ENCODE measurements around the gene EIF4G3.
A peak's percentile ranks its signal among the peaks of the same experiment; 100 is the strongest.
"Not testable (repeated sequence)": the region's sequence is repeated elsewhere in the genome, so short reads cannot be mapped to it uniquely, and the experiment has no call there.

The EIF4G3 gene

GRCh38 chr1:21184276-21184675 lies 7.6 kb upstream of the EIF4G3 start:
- DNase-seq (ENCODE audit: low read depth): no peak

GRCh38 chr1:21182181-21182731 lies 5.6 kb upstream of the EIF4G3 start:
- no peak for DNase-seq (ENCODE audit: low read depth)

GRCh38 chr1:21178271-21178670 lies 1.6 kb upstream of the EIF4G3 start:
- DNase-seq (ENCODE audit: low read depth): not testable (repeated sequence)

GRCh38 chr1:21175670-21176581 lies 771 bp downstream of the EIF4G3 start:
- peak; percentile 3 for DNase-seq (ENCODE audit: low read depth)

GRCh38 chr1:21175324-21175669 lies 1.4 kb downstream of the EIF4G3 start:
- DNase-seq (ENCODE audit: low read depth): no peak

- DNase-seq (ENCODE audit: low read depth): no peak
Measured at GRCh38 chr1:21174654-21175323, 1.9 kb downstream of the EIF4G3 start.

GRCh38 chr1:21174230-21174629 lies 2.5 kb downstream of the EIF4G3 start:
- no peak for DNase-seq (ENCODE audit: low read depth)

GRCh38 chr1:21173096-21173495 lies 3.6 kb downstream of the EIF4G3 start:
- DNase-seq (ENCODE audit: low read depth): not testable (repeated sequence)

- DNase-seq (ENCODE audit: low read depth): not testable (repeated sequence)
Measured at GRCh38 chr1:21170837-21171236, 5.9 kb downstream of the EIF4G3 start.

- no peak for DNase-seq (ENCODE audit: low read depth)
Measured at GRCh38 chr1:21168444-21168843, 8.3 kb downstream of the EIF4G3 start.

- DNase-seq (ENCODE audit: low read depth): no peak
Measured at GRCh38 chr1:21165646-21166045, 11.1 kb downstream of the EIF4G3 start.

GRCh38 chr1:21165076-21165475 lies 11.6 kb downstream of the EIF4G3 start:
- no peak for DNase-seq (ENCODE audit: low read depth)

GRCh38 chr1:21164266-21164665 lies 12.4 kb downstream of the EIF4G3 start:
- DNase-seq (ENCODE audit: low read depth): no peak

- DNase-seq (ENCODE audit: low read depth): no peak
Measured at GRCh38 chr1:21162740-21163464, 13.8 kb downstream of the EIF4G3 start.

- no peak for DNase-seq (ENCODE audit: low read depth)
Measured at GRCh38 chr1:21161842-21162241, 14.9 kb downstream of the EIF4G3 start.

GRCh38 chr1:21160263-21160796 lies 16.4 kb downstream of the EIF4G3 start:
- DNase-seq (ENCODE audit: low read depth): no peak

GRCh38 chr1:21157868-21158267 lies 18.8 kb downstream of the EIF4G3 start:
- DNase-seq (ENCODE audit: low read depth): no peak

- DNase-seq (ENCODE audit: low read depth): no peak
Measured at GRCh38 chr1:21157054-21157453, 19.6 kb downstream of the EIF4G3 start.

- no peak for DNase-seq (ENCODE audit: low read depth)
Measured at GRCh38 chr1:21156019-21156418, 20.7 kb downstream of the EIF4G3 start.

GRCh38 chr1:21154717-21155116 lies 22.0 kb downstream of the EIF4G3 start:
- no peak for DNase-seq (ENCODE audit: low read depth)

- no peak for DNase-seq (ENCODE audit: low read depth)
Measured at GRCh38 chr1:21153388-21153787, 23.3 kb downstream of the EIF4G3 start.

- DNase-seq (ENCODE audit: low read depth): no peak
Measured at GRCh38 chr1:21152423-21153100, 24.1 kb downstream of the EIF4G3 start.

All from stimulated activated CD8-positive, alpha-beta memory T cell treated with anti-CD3 and anti-CD28 coated beads, Interleukin-12 subunit alpha, Interleukin-12 subunit beta, amount 100 ng/mL, for 1 hour (primary cell).